Astrocyte (in vitro differentiated cells and primary cell): ENCODE measurements around the gene GPC5. TPM values are rescaled to one million over a fixed set of nuclear protein-coding genes. Genes with fewer than 3 reads are reported as not detected.

Experiments
- DNase-seq: peaks from one replicate; pipeline ENCODE4 v3.0.0-alpha.2; 2010; ENCODE audit warnings: low read depth
- FAIRE-seq: peaks from 2 replicates; lab custom pipeline; 2011; peaks lifted over from hg19 to GRCh38; lab: Jason Lieb, UNC
- H2AFZ ChIP-seq: 2 replicates; pipeline ENCODE4 v1.6.0; 2012; ENCODE audit warnings: low read depth, low read length, inconsistent platforms
- H3K27ac ChIP-seq: 2 replicates; pipeline ENCODE4 v1.5.1; 2011; ENCODE audit warnings: low read depth, low read length, inconsistent platforms
- H3K27me3 ChIP-seq: 2 replicates; pipeline ENCODE4 v1.6.0; 2011; ENCODE audit warnings: low read length, inconsistent platforms; ENCODE audit not compliant: insufficient read depth
- H3K36me3 ChIP-seq: 2 replicates; pipeline ENCODE4 v1.5.1; 2011; ENCODE audit warnings: low read length, inconsistent platforms; ENCODE audit not compliant: insufficient read depth
- H3K4me1 ChIP-seq: 2 replicates; pipeline ENCODE4 v1.5.1; 2011; ENCODE audit warnings: low read length, inconsistent platforms; ENCODE audit not compliant: insufficient read depth
- H3K4me2 ChIP-seq: 2 replicates; pipeline ENCODE4 v1.6.0; 2012; ENCODE audit warnings: low read length, inconsistent platforms
- H3K4me3 ChIP-seq: 2 replicates; pipeline ENCODE4 v1.5.1; 2011; ENCODE audit warnings: low read depth, mild to moderate bottlenecking, low read length, inconsistent platforms; ENCODE audit not compliant: insufficient read depth
- H3K79me2 ChIP-seq: 2 replicates; pipeline ENCODE4 v1.6.0; 2012; ENCODE audit warnings: mild to moderate bottlenecking, low read length, inconsistent platforms; ENCODE audit not compliant: insufficient read depth
- H3K9ac ChIP-seq: 2 replicates; pipeline ENCODE4 v1.6.0; 2012; ENCODE audit warnings: mild to moderate bottlenecking, low read length, inconsistent platforms
- H3K9me3 ChIP-seq: 2 replicates; pipeline ENCODE4 v1.5.1; 2012; ENCODE audit warnings: low read depth, mild to moderate bottlenecking, low read length, inconsistent platforms; ENCODE audit not compliant: insufficient read depth
- H4K20me1 ChIP-seq: 2 replicates; pipeline ENCODE4 v1.6.0; 2012; ENCODE audit warnings: low read length, inconsistent platforms; ENCODE audit not compliant: insufficient read depth
- H3K27ac Mint-ChIP-seq: one replicate; pipeline ENCODE4 v1.8.0; 2021; ENCODE audit warnings: mild to moderate bottlenecking, mixed read lengths; ENCODE audit not compliant: unreplicated experiment
- H3K27me3 Mint-ChIP-seq: one replicate; pipeline ENCODE4 v1.8.0; 2021; ENCODE audit warnings: low read depth, mixed read lengths; ENCODE audit not compliant: unreplicated experiment
- H3K36me3 Mint-ChIP-seq: one replicate; pipeline ENCODE4 v1.8.0; 2021; ENCODE audit warnings: low read depth, mixed read lengths; ENCODE audit not compliant: unreplicated experiment
- H3K4me1 Mint-ChIP-seq: one replicate; pipeline ENCODE4 v1.8.0; 2021; ENCODE audit warnings: low read depth, mixed read lengths; ENCODE audit not compliant: unreplicated experiment
- H3K4me3 Mint-ChIP-seq: one replicate; pipeline ENCODE4 v1.8.0; 2021; ENCODE audit warnings: mild to moderate bottlenecking, moderate library complexity, mixed read lengths; ENCODE audit not compliant: unreplicated experiment
- H3K9me3 Mint-ChIP-seq: one replicate; pipeline ENCODE4 v1.8.0; 2021; ENCODE audit warnings: mild to moderate bottlenecking, mixed read lengths; ENCODE audit not compliant: unreplicated experiment
- EZH2 ChIP-seq: IDR thresholded peaks from 2 replicates; pipeline ENCODE4 v1.6.1; 2012; ENCODE audit warnings: mild to moderate bottlenecking, low read length, inconsistent platforms; ENCODE audit not compliant: insufficient read depth
- total RNA-seq: library from RNA; stranded (reverse); gene quantifications from 2 replicates; pipeline ENCODE4 v1.2.1, GENCODE V29; 2021
- TF ChIP-seq, protein P1 (sequence below): IDR thresholded peaks from 2 replicates; pipeline ENCODE4 v1.5.1; 2011; ENCODE audit warnings: low read depth, mild to moderate bottlenecking, inconsistent platforms, low read length, moderate library complexity; ENCODE audit not compliant: insufficient read depth

Gene GPC5
- total RNA-seq, 1 donor from 2014 or later: 1.1 TPM

DNA sequence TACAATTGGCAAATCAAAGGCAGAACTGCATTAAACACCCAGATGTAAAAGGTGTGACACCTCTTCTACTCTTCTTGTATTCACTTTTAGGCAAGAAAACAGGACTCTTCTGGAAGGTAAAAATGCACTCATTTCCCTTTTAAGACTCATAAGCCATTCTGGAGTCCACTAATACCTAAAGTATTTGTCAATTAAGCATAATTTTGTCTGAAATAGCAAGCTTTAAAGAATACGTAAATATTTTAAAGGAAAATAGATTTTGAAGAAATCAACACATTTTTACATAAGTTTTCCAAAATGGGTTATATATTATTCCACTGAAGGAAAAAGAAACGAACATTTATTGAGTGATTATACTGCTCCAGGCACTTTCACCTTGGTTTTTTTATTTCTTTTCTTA is 1166.5 kb downstream of the GPC5 start:
- Histone ChIP-seq H3K4me3 (no peak overlapping the region), H3K79me2 (no peaks in the 10 kb centered on the region), H3K4me1 (no peaks in the 10 kb centered on the region), H3K27me3 (no peaks in the 10 kb centered on the region), H4K20me1 (no peaks in the 10 kb centered on the region), H3K27ac (no peak overlapping the region), H2AFZ (no peak overlapping the region), H3K4me2 (no peak overlapping the region), H3K9ac (no peak overlapping the region), H3K36me3 (no peaks in the 10 kb centered on the region), H3K9me3 (no peaks in the 10 kb centered on the region)
- no peak overlapping the region for H3K4me3 Mint-ChIP-seq
- no peak overlapping the region for H3K27ac Mint-ChIP-seq
- H3K9me3 Mint-ChIP-seq: no peaks in the 10 kb centered on the region
- DNase-seq: no peak
- no peaks in the 10 kb centered on the region for H3K36me3 Mint-ChIP-seq
- H3K27me3 Mint-ChIP-seq: no peaks in the 10 kb centered on the region
- no peaks in the 10 kb centered on the region for H3K4me1 Mint-ChIP-seq
- no peak for TF ChIP-seq EZH2
- TF ChIP-seq, protein P1, sequence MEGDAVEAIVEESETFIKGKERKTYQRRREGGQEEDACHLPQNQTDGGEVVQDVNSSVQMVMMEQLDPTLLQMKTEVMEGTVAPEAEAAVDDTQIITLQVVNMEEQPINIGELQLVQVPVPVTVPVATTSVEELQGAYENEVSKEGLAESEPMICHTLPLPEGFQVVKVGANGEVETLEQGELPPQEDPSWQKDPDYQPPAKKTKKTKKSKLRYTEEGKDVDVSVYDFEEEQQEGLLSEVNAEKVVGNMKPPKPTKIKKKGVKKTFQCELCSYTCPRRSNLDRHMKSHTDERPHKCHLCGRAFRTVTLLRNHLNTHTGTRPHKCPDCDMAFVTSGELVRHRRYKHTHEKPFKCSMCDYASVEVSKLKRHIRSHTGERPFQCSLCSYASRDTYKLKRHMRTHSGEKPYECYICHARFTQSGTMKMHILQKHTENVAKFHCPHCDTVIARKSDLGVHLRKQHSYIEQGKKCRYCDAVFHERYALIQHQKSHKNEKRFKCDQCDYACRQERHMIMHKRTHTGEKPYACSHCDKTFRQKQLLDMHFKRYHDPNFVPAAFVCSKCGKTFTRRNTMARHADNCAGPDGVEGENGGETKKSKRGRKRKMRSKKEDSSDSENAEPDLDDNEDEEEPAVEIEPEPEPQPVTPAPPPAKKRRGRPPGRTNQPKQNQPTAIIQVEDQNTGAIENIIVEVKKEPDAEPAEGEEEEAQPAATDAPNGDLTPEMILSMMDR: no peak
- FAIRE-seq: no peak

DNA sequence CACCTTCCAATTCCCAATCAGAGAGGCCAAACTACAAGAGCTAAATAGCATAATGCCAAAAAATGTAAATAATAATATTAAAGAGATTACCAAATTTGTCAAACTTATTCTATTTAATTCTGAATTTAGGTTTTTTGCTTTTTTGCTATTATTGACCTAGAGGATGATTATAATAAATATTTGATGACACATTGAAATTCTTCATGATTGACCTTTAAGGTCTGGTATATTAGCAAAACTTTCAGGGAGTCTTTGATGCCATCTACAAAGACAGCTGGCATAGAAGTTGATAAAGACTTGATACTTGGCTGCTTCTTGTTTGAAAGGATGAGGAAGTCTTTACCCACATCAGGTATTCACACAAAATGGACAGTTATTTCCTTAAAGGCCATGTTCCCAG is 1168.3 kb downstream of the GPC5 start:
- H3K27me3 ChIP-seq: no peaks in the 10 kb centered on the region
- H3K4me2 ChIP-seq: no peak overlapping the region
- H3K36me3 ChIP-seq: no peaks in the 10 kb centered on the region
- H3K4me1 ChIP-seq: no peaks in the 10 kb centered on the region
- no peak overlapping the region for H3K27ac ChIP-seq
- Mint-ChIP-seq H3K36me3 (no peaks in the 10 kb centered on the region), H3K27me3 (no peaks in the 10 kb centered on the region), H3K9me3 (no peaks in the 10 kb centered on the region), H3K4me3 (no peak overlapping the region), H3K27ac (no peak overlapping the region), H3K4me1 (no peaks in the 10 kb centered on the region)
- no peak overlapping the region for H3K4me3 ChIP-seq
- no peaks in the 10 kb centered on the region for H3K9me3 ChIP-seq
- no peak overlapping the region for H2AFZ ChIP-seq
- no peak overlapping the region for H3K9ac ChIP-seq
- TF ChIP-seq, protein P1: no peak
- TF ChIP-seq EZH2: no peak
- H4K20me1 ChIP-seq: no peaks in the 10 kb centered on the region
- FAIRE-seq (no peak), DNase-seq (no peak)
- no peaks in the 10 kb centered on the region for H3K79me2 ChIP-seq

DNA sequence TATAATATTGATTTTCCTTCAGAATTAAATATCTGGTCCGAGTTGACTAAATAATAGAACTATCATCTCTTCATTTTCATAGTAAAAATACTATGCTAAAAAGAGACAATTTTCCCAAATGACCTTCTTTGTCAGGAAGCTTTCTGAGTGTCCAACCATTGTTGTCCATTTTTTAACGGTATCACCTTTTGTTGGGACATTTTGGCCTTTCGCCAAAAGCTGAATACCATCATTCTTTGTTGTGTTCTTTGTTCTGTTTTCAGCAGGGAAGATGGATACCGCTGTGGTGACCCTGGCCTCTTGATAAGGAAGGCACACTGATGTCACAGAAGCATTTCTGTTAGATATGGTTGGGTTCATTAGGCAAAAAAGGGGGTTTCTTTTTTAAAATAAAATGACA is 1173.8 kb downstream of the GPC5 start:
- Histone ChIP-seq H3K27ac (no peak overlapping the region), H3K4me2 (no peak overlapping the region), H3K9ac (no peak overlapping the region), H3K9me3 (no peaks in the 10 kb centered on the region), H2AFZ (no peak overlapping the region), H3K4me1 (no peaks in the 10 kb centered on the region), H3K27me3 (no peaks in the 10 kb centered on the region), H3K79me2 (no peaks in the 10 kb centered on the region), H4K20me1 (no peaks in the 10 kb centered on the region), H3K4me3 (no peak overlapping the region), H3K36me3 (no peaks in the 10 kb centered on the region)
- no peak for FAIRE-seq
- H3K27me3 Mint-ChIP-seq: no peaks in the 10 kb centered on the region
- peaks cover 4% of the 10 kb centered on the region for H3K9me3 Mint-ChIP-seq
- H3K27ac Mint-ChIP-seq: no peak overlapping the region
- no peak for DNase-seq
- no peak overlapping the region for H3K4me3 Mint-ChIP-seq
- peaks cover 5% of the 10 kb centered on the region for H3K4me1 Mint-ChIP-seq
- TF ChIP-seq EZH2: no peak
- TF ChIP-seq, protein P1: no peak
- no peaks in the 10 kb centered on the region for H3K36me3 Mint-ChIP-seq
